ENCODE data around the gene CDC6. TPM values are rescaled to one million over a fixed set of nuclear protein-coding genes. Genes with fewer than 3 reads are reported as not detected.

CDC6 gene
- total RNA-seq, 1 donor from 2014 or later: 65.3 TPM

DNA sequence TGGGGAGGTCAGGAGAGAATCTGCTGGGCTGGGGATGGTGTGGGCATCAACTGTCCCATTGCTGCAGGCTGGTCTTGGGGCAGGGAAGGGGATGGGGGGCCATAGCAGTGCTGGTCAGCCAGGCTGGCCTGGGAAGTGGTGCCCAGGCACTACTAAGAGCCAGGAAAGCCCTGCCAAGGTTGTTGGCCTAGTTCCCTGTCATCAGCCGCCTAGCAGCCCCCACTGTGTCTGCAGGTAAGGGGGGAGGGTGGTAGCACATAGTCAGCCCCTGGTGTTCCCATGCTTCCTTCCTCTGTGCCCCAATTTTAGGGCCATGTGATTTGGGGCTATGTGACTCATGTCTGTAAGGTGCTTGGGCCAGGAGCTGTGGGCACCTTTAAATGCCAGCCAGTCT is 59.1 kb downstream of the CDC6 start:
- H3K27me3 Mint-ChIP-seq (ENCODE audit: insufficient read depth, low read depth): peaks cover 9% of the 10 kb centered on the region
- H3K4me3 ChIP-seq: no peak overlapping the region
- H3K9me3 Mint-ChIP-seq: no peaks in the 10 kb centered on the region
- H3K27ac ChIP-seq: no peak overlapping the region
- H3K36me3 ChIP-seq: no peaks in the 10 kb centered on the region
- H3F3A ChIP-seq (ENCODE audit: low read depth): peaks cover 39% of the 10 kb centered on the region
- peaks cover 81% of the 10 kb centered on the region for H3K4me1 ChIP-seq
- H3K36me3 Mint-ChIP-seq: peaks cover 4% of the 10 kb centered on the region
- H4K20me1 ChIP-seq (ENCODE audit: low read depth): peaks cover 87% of the 10 kb centered on the region
- H3K79me2 ChIP-seq (ENCODE audit: low read depth): no peaks in the 10 kb centered on the region
- H2AFZ ChIP-seq (replicated peaks): no peak overlapping the region
- H3K27me3 ChIP-seq: peaks cover 49% of the 10 kb centered on the region
- H3K4me1 Mint-ChIP-seq: peaks cover 81% of the 10 kb centered on the region
- no peak for TF ChIP-seq EZH2 (IDR thresholded peaks at IDR 0.05)
- TF ChIP-seq, protein P1, sequence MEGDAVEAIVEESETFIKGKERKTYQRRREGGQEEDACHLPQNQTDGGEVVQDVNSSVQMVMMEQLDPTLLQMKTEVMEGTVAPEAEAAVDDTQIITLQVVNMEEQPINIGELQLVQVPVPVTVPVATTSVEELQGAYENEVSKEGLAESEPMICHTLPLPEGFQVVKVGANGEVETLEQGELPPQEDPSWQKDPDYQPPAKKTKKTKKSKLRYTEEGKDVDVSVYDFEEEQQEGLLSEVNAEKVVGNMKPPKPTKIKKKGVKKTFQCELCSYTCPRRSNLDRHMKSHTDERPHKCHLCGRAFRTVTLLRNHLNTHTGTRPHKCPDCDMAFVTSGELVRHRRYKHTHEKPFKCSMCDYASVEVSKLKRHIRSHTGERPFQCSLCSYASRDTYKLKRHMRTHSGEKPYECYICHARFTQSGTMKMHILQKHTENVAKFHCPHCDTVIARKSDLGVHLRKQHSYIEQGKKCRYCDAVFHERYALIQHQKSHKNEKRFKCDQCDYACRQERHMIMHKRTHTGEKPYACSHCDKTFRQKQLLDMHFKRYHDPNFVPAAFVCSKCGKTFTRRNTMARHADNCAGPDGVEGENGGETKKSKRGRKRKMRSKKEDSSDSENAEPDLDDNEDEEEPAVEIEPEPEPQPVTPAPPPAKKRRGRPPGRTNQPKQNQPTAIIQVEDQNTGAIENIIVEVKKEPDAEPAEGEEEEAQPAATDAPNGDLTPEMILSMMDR (IDR thresholded peaks at IDR 0.05): no peak
- no peak for TF ChIP-seq EZH2phosphoT487 (IDR thresholded peaks at IDR 0.05)
- no peaks in the 10 kb centered on the region for H3K9me3 ChIP-seq (ENCODE audit: low read depth)
- H3K4me2 ChIP-seq: peak overlapping the region; percentile 98
- no peak for DNase-seq (ENCODE audit: low spot score)
- H3K27ac Mint-ChIP-seq: no peak overlapping the region
- no peak overlapping the region for H3K9ac ChIP-seq
- peak overlapping the region; percentile 65 for H3K4me3 Mint-ChIP-seq

DNA sequence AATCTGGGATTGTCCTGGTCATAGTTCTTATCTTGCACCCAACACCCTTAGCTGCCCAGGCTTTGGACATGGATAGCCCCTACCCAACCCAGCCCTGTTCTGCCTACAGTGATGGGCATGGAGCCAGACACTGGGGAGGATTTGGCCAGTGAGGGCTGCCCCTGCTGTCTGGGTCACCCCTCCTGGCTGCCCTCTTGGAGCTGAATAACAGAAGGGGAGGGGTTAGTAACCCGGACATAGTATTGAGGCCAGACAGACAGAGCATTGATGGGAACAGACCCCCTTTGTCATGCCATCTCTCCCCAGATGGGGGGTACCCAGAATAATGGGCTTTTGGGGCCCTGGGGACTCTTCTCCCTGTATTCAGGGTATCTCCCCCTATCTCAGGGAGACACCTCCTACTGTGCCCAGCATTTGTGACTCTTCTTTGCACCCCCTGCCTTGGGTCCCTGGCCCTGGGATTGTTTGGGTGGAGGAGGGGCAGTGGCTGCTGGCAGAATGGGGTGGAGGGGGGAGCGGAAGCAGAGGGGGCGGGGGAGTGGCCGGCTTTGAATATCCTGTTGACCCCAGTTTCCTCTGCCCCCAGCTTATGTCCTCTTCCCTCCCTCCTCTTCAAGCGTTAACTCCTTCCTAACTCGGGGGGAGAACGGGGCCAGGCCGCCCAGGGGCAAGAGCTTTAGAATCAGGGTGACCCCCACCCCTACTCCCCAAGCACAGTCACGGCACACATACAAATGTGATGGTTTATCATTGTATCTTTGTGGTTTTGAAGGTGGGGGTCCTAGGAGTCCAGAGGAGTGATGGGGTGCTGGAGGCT is 59.8 kb downstream of the CDC6 start:
- Mint-ChIP-seq H3K27me3 (ENCODE audit: insufficient read depth, low read depth) (peaks cover 9% of the 10 kb centered on the region), H3K9me3 (no peaks in the 10 kb centered on the region), H3K36me3 (peaks cover 7% of the 10 kb centered on the region), H3K27ac (no peak overlapping the region), H3K4me1 (peaks cover 88% of the 10 kb centered on the region), H3K4me3 (peak overlapping the region; percentile 55)
- TF ChIP-seq, protein P1 (IDR thresholded peaks at IDR 0.05): no peak
- no peak for TF ChIP-seq EZH2 (IDR thresholded peaks at IDR 0.05)
- no peak for TF ChIP-seq EZH2phosphoT487 (IDR thresholded peaks at IDR 0.05)
- peaks cover 34% of the 10 kb centered on the region for H3F3A ChIP-seq (ENCODE audit: low read depth)
- no peaks in the 10 kb centered on the region for H3K79me2 ChIP-seq (ENCODE audit: low read depth)
- H4K20me1 ChIP-seq (ENCODE audit: low read depth): peaks cover 84% of the 10 kb centered on the region
- H3K9ac ChIP-seq: no peak overlapping the region
- H3K27me3 ChIP-seq: peaks cover 42% of the 10 kb centered on the region
- DNase-seq (ENCODE audit: low spot score): no peak
- H3K9me3 ChIP-seq (ENCODE audit: low read depth): no peaks in the 10 kb centered on the region
- H3K27ac ChIP-seq: no peak overlapping the region
- no peak overlapping the region for H2AFZ ChIP-seq (replicated peaks)
- no peak overlapping the region for H3K4me3 ChIP-seq
- peaks cover 82% of the 10 kb centered on the region for H3K4me1 ChIP-seq
- H3K36me3 ChIP-seq: no peaks in the 10 kb centered on the region
- peak overlapping the region; percentile 98 for H3K4me2 ChIP-seq

DNA sequence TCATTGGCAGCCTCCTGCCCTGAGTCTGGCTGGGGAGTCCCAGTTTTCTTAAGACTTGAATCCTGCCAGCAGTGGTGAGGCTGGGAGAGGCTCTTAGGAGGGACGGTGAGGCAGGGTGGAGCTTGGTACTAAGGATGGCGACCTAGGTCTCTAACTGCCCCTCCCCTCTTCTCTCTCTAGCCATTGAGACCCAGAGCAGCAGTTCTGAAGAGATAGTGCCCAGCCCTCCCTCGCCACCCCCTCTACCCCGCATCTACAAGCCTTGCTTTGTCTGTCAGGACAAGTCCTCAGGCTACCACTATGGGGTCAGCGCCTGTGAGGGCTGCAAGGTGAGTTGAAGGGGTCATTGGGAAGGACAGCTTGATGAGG is 60.4 kb downstream of the CDC6 start:
- no peak overlapping the region for H3K9ac ChIP-seq
- H3K36me3 ChIP-seq: no peaks in the 10 kb centered on the region
- H4K20me1 ChIP-seq (ENCODE audit: low read depth): peaks cover 78% of the 10 kb centered on the region
- H3K4me2 ChIP-seq: peak overlapping the region; percentile 98
- H2AFZ ChIP-seq (replicated peaks): no peak overlapping the region
- Mint-ChIP-seq H3K4me3 (peak overlapping the region; percentile 55), H3K4me1 (peaks cover 84% of the 10 kb centered on the region), H3K36me3 (peaks cover 12% of the 10 kb centered on the region), H3K27ac (no peak overlapping the region), H3K9me3 (no peaks in the 10 kb centered on the region), H3K27me3 (ENCODE audit: insufficient read depth, low read depth) (peaks cover 9% of the 10 kb centered on the region)
- H3K79me2 ChIP-seq (ENCODE audit: low read depth): no peaks in the 10 kb centered on the region
- H3K4me3 ChIP-seq: no peak overlapping the region
- H3K4me1 ChIP-seq: peaks cover 76% of the 10 kb centered on the region
- no peak overlapping the region for H3K27ac ChIP-seq
- DNase-seq (ENCODE audit: low spot score): no peak
- TF ChIP-seq EZH2 (IDR thresholded peaks at IDR 0.05) (no peak), EZH2phosphoT487 (IDR thresholded peaks at IDR 0.05) (no peak)
- TF ChIP-seq, protein P1 (IDR thresholded peaks at IDR 0.05): no peak
- no peaks in the 10 kb centered on the region for H3K9me3 ChIP-seq (ENCODE audit: low read depth)
- peaks cover 28% of the 10 kb centered on the region for H3F3A ChIP-seq (ENCODE audit: low read depth)
- peaks cover 36% of the 10 kb centered on the region for H3K27me3 ChIP-seq
